ENCODE data around the gene OR5AU1. TPM values are rescaled to one million over a fixed set of nuclear protein-coding genes. Genes with fewer than 3 reads are reported as not detected.

The OR5AU1 gene
- total RNA-seq (ENCODE audit: low replicate concordance) = 0.08 TPM in 1 of 2 replicates, not detected in the other

- no peak for DNase-seq (ENCODE audit: low read depth)
- no peak within 1 kb of the TSS for H3K4me3 ChIP-seq (ENCODE audit: low read depth, low read length)
- no peak for TF ChIP-seq CTCF (IDR thresholded peaks at IDR 0.05; ENCODE audit: insufficient read depth, low read length)
These were observed at the start of gene OR5AU1 for GRCh38 chr14:21155963-21156362. Gene OR5AU1, minus strand, starts transcription at chr14:21156063. Its CDS starts 191 bp downstream, at chr14:21155872.

- H3K4me3 ChIP-seq (ENCODE audit: low read depth, low read length) = no peak overlapping the region
- DNase-seq (ENCODE audit: low read depth) = no peak
- no peak for TF ChIP-seq CTCF (IDR thresholded peaks at IDR 0.05; ENCODE audit: insufficient read depth, low read length)
These were observed 49.3 kb upstream of the OR5AU1 start for GRCh38 chr14:21205026-21205677.

GRCh38 chr14:21204167-21205025, 48.5 kb upstream of the OR5AU1 start:
- no peak for DNase-seq (ENCODE audit: low read depth)
- TF ChIP-seq CTCF (IDR thresholded peaks at IDR 0.05; ENCODE audit: insufficient read depth, low read length) = no peak
- H3K4me3 ChIP-seq (ENCODE audit: low read depth, low read length) = no peak overlapping the region

GRCh38 chr14:21203470-21204166, 47.8 kb upstream of the OR5AU1 start:
- no peak for DNase-seq (ENCODE audit: low read depth)
- no peak overlapping the region for H3K4me3 ChIP-seq (ENCODE audit: low read depth, low read length)
- TF ChIP-seq CTCF (IDR thresholded peaks at IDR 0.05; ENCODE audit: insufficient read depth, low read length) = no peak

- no peak for DNase-seq (ENCODE audit: low read depth)
- no peak for TF ChIP-seq CTCF (IDR thresholded peaks at IDR 0.05; ENCODE audit: insufficient read depth, low read length)
- H3K4me3 ChIP-seq (ENCODE audit: low read depth, low read length) = no peak overlapping the region
These were observed 46.8 kb upstream of the OR5AU1 start for GRCh38 chr14:21202463-21203358.

Measured in fibroblast of the aortic adventitia (primary cell).